Upper lobe of right lung (tissue), 1 donor: ENCODE measurements around the gene OLFML2A. TPM values are rescaled to one million over a fixed set of nuclear protein-coding genes. Genes with fewer than 3 reads are reported as not detected.
A peak's percentile ranks its signal among the peaks of the same experiment; 100 is the strongest.

Experiments used
- ATAC-seq: fragments of 200-7000 bp; cut with Tn5 transposase; one replicate; pipeline ENCODE4 v1.9.1; 2020; ENCODE audit warnings: mild to moderate bottlenecking, moderate library complexity
- DNase-seq: peaks from one replicate; pipeline ENCODE4 v3.0.0-alpha.2; 2020
- H3K27ac ChIP-seq: fragments of 200-600 bp; one replicate; pipeline ENCODE4 v1.8.0; 2022
- H3K27me3 ChIP-seq: fragments of 200-600 bp; one replicate; pipeline ENCODE4 v1.8.0; 2022; ENCODE audit warnings: mild to moderate bottlenecking
- H3K36me3 ChIP-seq: fragments of 200-600 bp; one replicate; pipeline ENCODE4 v1.8.0; 2022
- H3K4me1 ChIP-seq: fragments of 200-600 bp; one replicate; pipeline ENCODE4 v1.8.0; 2022
- H3K4me3 ChIP-seq: fragments of 200-600 bp; one replicate; pipeline ENCODE4 v1.8.0; 2022; ENCODE audit warnings: mild to moderate bottlenecking
- H3K9me3 ChIP-seq: fragments of 200-600 bp; one replicate; pipeline ENCODE4 v1.8.0; 2022
- CTCF ChIP-seq: fragments of 200-600 bp; IDR thresholded peaks from one replicate; pipeline ENCODE4 v1.8.0; 2022; ENCODE audit warnings: antibody characterized with exemption
- intact Hi-C: fragments of 100-400 bp; cut with DNase I; formaldehyde crosslinking; loops from one replicate; pipeline ENCODE4 v1.11.0; 2022
- total RNA-seq: library from RNA; stranded (reverse); fragmentation: NEBNext Ultra II Directional; extraction: Animal tissue kit (Norgen Biotek cat#: 25700); gene quantifications from one replicate; pipeline ENCODE4 v1.2.1, GENCODE V29; 2021
- donor health status: DM: no; HTN: yes; CAD: no; lungs with severe emphysema.

Gene OLFML2A
- total RNA-seq, 1 donor from 2014 or later, result 39.5 TPM

- no peak overlapping the region for H3K4me3 ChIP-seq
- DNase-seq (no peak), ATAC-seq (no peak)
- no peaks in the 10 kb centered on the region for H3K36me3 ChIP-seq
- H3K9me3 ChIP-seq, result no peaks in the 10 kb centered on the region
- peaks cover 26% of the 10 kb centered on the region for H3K4me1 ChIP-seq
- intact Hi-C loops, result no loop called here
- no peaks in the 10 kb centered on the region for H3K27me3 ChIP-seq
- H3K27ac ChIP-seq, result no peak overlapping the region
- no peak for TF ChIP-seq CTCF
Measured at GRCh38 chr9:124799274-124800006, 22.5 kb downstream of the OLFML2A start.

- no peak for TF ChIP-seq CTCF
- Histone ChIP-seq H3K36me3 (no peaks in the 10 kb centered on the region), H3K4me1 (peaks cover 21% of the 10 kb centered on the region), H3K27me3 (no peaks in the 10 kb centered on the region), H3K9me3 (no peaks in the 10 kb centered on the region), H3K4me3 (no peak overlapping the region), H3K27ac (peak overlapping the region; percentile 51)
- intact Hi-C loops, result no loop called here
- ATAC-seq, result peak; percentile 79
- DNase-seq, result peak; percentile 70
Measured at GRCh38 chr9:124800306-124801259, 23.6 kb downstream of the OLFML2A start.

- ATAC-seq, result no peak
Measured at GRCh38 chr9:124801356-124801755, 24.4 kb downstream of the OLFML2A start.

DNA sequence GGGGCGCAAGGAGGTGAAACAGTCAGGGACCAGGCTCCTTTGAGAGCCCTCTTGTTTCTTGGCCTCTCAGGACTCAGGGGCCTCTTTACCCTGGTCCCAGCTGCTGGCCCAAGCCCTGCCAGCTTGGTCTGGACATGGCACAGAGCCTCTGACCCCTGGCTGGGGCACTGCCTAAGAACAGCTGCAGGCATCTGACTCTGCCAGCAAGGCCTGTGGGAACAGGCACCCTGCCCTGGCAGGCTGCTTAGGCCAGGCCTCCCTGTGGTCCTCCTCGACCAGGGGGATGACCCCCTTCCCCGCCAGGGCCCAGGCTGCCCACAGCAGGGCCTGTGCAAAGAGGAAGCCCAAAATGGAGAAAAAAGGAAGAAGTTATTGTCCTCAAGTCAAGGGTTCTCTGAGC is 25.5 kb downstream of the OLFML2A start:
- Histone ChIP-seq H3K27ac (no peak overlapping the region), H3K4me3 (no peak overlapping the region), H3K4me1 (peaks cover 16% of the 10 kb centered on the region), H3K36me3 (no peaks in the 10 kb centered on the region), H3K9me3 (no peaks in the 10 kb centered on the region), H3K27me3 (no peaks in the 10 kb centered on the region)
- peak; percentile 19 for ATAC-seq
- no peak for TF ChIP-seq CTCF
- intact Hi-C loops, result no loop called here
- DNase-seq, result no peak

More at GRCh38 chr9:124801356-124801755, 24.4 kb downstream of the OLFML2A start:
- Histone ChIP-seq H3K27me3 (no peaks in the 10 kb centered on the region), H3K9me3 (no peaks in the 10 kb centered on the region), H3K36me3 (no peaks in the 10 kb centered on the region), H3K27ac (no peak overlapping the region), H3K4me3 (no peak overlapping the region), H3K4me1 (peaks cover 21% of the 10 kb centered on the region)
- TF ChIP-seq CTCF, result no peak
- DNase-seq, result no peak
- intact Hi-C loops, result no loop called here

GRCh38 chr9:124803911-124804310 is 27.0 kb downstream of the OLFML2A start:
- Histone ChIP-seq H3K4me1 (peaks cover 13% of the 10 kb centered on the region), H3K9me3 (no peaks in the 10 kb centered on the region), H3K27me3 (no peaks in the 10 kb centered on the region), H3K36me3 (no peaks in the 10 kb centered on the region), H3K27ac (no peak overlapping the region), H3K4me3 (no peak overlapping the region)
- intact Hi-C loops, result no loop called here
- ATAC-seq, result no peak
- no peak for TF ChIP-seq CTCF
- DNase-seq, result no peak
